H1 (cell line): ENCODE data around the gene SDC4. TPM values are rescaled to one million over a fixed set of nuclear protein-coding genes. Genes with fewer than 3 reads are reported as not detected.

Source experiments
- ATF2 ChIP-seq: IDR thresholded peaks from 2 replicates; pipeline ENCODE4 v1.6.1; 2012; ENCODE audit warnings: low read length, inconsistent platforms
- GTF2F1 ChIP-seq: IDR thresholded peaks from 2 replicates; pipeline ENCODE4 v1.6.1; 2012; ENCODE audit warnings: low read depth, low read length, improper control_type of control experiment, borderline replicate concordance
- polyA plus RNA-seq, 7 experiments: library from polyadenylated mRNA; depleted of rRNA in 3 of 7; stranded (reverse) in 5 of 7; unstranded in 2 of 7; fragments of >200 nt in 5 of 7; fragments of 200-250 nt in 2 of 7; gene quantifications; 1 replicate in 5 of 7; 2 replicates in 1 of 7; 4 replicates in 1 of 7; pipeline versions ENCODE4 v1.2.1 to v1.2.3, GENCODE V29; 2011 to 2013; ENCODE audit warnings: missing spikeins in 2 of 7, mixed read lengths in 2 of 7
- total RNA-seq: library from RNA; stranded (reverse); fragmentation: NEBNext Ultra II Directional; extraction: Animal tissue kit (Norgen Biotek cat#: 25700); gene quantifications from 2 replicates; pipeline ENCODE4 v1.2.1, GENCODE V29; 2021

Gene SDC4
- total and polyA plus RNA-seq, 2 of the 8 experiments (the other 6 are each of a cell fraction or from before 2014, with no cell fraction given), result 34.6 to 60.2 TPM

- TF ChIP-seq ATF2 (no peak), GTF2F1 (no peak)
These were observed 7.2 kb upstream of the SDC4 start (continued) for GRCh38 chr20:45355209-45356084.
